ENCODE results near the gene S100A9. TPM values are rescaled to one million over a fixed set of nuclear protein-coding genes. Genes with fewer than 3 reads are reported as not detected.

S100A9 gene
- polyA plus RNA-seq, 3 donors: 20,498 to 43,602 (median 40,800) TPM

DNA sequence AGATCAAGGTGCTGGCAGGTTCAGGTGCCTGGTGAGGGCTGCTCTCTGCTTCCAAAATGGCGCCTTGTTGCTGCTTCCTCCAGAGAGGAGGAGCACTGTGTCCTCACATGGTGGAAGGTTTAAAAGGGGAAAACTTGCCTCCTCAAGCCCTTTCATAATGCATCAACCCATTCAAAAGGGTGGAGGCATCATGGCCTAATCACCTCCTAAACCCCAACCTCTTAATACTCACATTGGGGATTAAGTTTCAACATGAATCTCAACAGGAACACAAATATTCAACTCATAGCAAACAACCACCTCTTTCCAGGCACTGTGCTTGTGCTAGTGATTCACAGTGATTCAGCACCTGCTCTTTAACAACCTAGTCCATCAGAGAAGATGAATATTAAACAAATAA is 13.6 kb downstream of the S100A9 start:
- peaks cover 62% of the 10 kb centered on the region for H3K79me2 ChIP-seq (ENCODE audit: insufficient read depth, low read length)
- H3K9me3 Mint-ChIP-seq: peaks cover 0 to 6% (median 1%) of the 10 kb centered on the region in 7 donors
- H3K9me3 ChIP-seq (replicated peaks in 1 of 2; ENCODE audit: control insufficient read depth in 1 of 2, insufficient read depth in 1 of 2, low read length in 2 of 2): no peaks in the 10 kb centered on the region
- H3K4me2 ChIP-seq (replicated peaks; ENCODE audit: extremely low read depth, low read length, poor library complexity, severe bottlenecking): no peak overlapping the region
- H3K27ac ChIP-seq (ENCODE audit: low read depth in 1 of 2, low read length in 2 of 2): peak overlapping the region in 1 of 2 donors; percentile 68
- WGBS (ENCODE audit: insufficient coverage): no CpG with 5 or more reads among the region's 1 CpG
- H3K4me1 Mint-ChIP-seq: peaks cover 96% of the 10 kb centered on the region
- peaks cover 17 to 19% of the 10 kb centered on the region in 2 donors for H3K36me3 Mint-ChIP-seq
- no peaks in the 10 kb centered on the region for H3K27me3 ChIP-seq (ENCODE audit: control insufficient read depth in 2 of 2, insufficient read depth in 2 of 2, low read length in 2 of 2)
- no peak overlapping the region for H2AFZ ChIP-seq (ENCODE audit: insufficient read depth, low read depth, low read length, poor library complexity, severe bottlenecking)
- intact Hi-C loops (cut with micrococcal nuclease): no loop called here
- TF ChIP-seq CTCF (IDR thresholded peaks at IDR 0.05): no peak
- H4K20me1 ChIP-seq (ENCODE audit: insufficient read depth, low read length): no peaks in the 10 kb centered on the region
- H3K4me3 Mint-ChIP-seq: no peak overlapping the region
- peak overlapping the region in 1 of 3 experiments; percentile 0 for H3K4me3 ChIP-seq (replicated peaks in 1 of 3; ENCODE audit: low read depth in 2 of 3, low read length in 3 of 3)
- H3K9ac ChIP-seq (ENCODE audit: insufficient read depth, low read length, poor library complexity, severe bottlenecking): no peak overlapping the region
- no peak for DNase-seq
- no peaks in the 10 kb centered on the region for H3K36me3 ChIP-seq (replicated peaks in 1 of 2; ENCODE audit: control insufficient read depth in 1 of 2, insufficient read depth in 2 of 2, low read length in 2 of 2)
- no peaks in the 10 kb centered on the region for H3K27me3 Mint-ChIP-seq (ENCODE audit: low read depth in 3 of 3)
- peaks cover 98 to 100% of the 10 kb centered on the region in 2 donors for H3K4me1 ChIP-seq (ENCODE audit: control insufficient read depth in 1 of 2, insufficient read depth in 2 of 2, low read length in 2 of 2)
- H3K27ac Mint-ChIP-seq: peak overlapping the region in 4 of 7 donors; percentile 31 to 68 (median 56)

DNA sequence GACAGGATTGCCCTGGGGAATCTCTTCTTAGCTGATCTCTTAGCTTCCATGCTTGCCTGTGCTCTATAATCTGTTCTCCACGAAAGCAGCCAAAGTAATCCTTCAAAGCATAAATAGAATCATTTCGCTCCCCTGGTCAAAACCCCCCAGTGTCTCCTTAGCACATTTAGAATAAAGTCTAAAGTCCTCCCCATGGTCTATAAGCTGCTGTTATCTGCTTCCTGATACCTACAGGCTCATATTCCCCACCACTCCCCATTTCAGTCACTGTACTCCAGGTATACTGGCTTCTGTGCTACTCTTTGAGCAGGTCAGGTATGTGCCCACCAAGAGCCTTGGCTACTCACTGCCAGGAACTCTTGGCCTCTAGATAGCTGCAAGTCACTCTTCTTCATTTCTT is 14.9 kb downstream of the S100A9 start:
- peaks cover 67% of the 10 kb centered on the region for H3K79me2 ChIP-seq (ENCODE audit: insufficient read depth, low read length)
- H3K27me3 Mint-ChIP-seq (ENCODE audit: low read depth in 3 of 3): no peaks in the 10 kb centered on the region
- H3K4me1 Mint-ChIP-seq: peaks cover 96% of the 10 kb centered on the region
- peaks cover 17 to 19% of the 10 kb centered on the region in 2 donors for H3K36me3 Mint-ChIP-seq
- H4K20me1 ChIP-seq (ENCODE audit: insufficient read depth, low read length): no peaks in the 10 kb centered on the region
- H3K4me3 Mint-ChIP-seq: peak overlapping the region in 1 of 2 donors; percentile 28
- no peak for DNase-seq
- no peak for TF ChIP-seq CTCF (IDR thresholded peaks at IDR 0.05)
- intact Hi-C loops (cut with micrococcal nuclease): no loop called here
- H3K9me3 Mint-ChIP-seq: peaks cover 0 to 6% (median 1%) of the 10 kb centered on the region in 7 donors
- H3K36me3 ChIP-seq (replicated peaks in 1 of 2; ENCODE audit: control insufficient read depth in 1 of 2, insufficient read depth in 2 of 2, low read length in 2 of 2): no peaks in the 10 kb centered on the region
- H3K9me3 ChIP-seq (replicated peaks in 1 of 2; ENCODE audit: control insufficient read depth in 1 of 2, insufficient read depth in 1 of 2, low read length in 2 of 2): no peaks in the 10 kb centered on the region
- H3K27ac ChIP-seq (ENCODE audit: low read depth in 1 of 2, low read length in 2 of 2): peak overlapping the region in 1 of 2 donors; percentile 66
- H3K4me1 ChIP-seq (ENCODE audit: control insufficient read depth in 1 of 2, insufficient read depth in 2 of 2, low read length in 2 of 2): peaks cover 98 to 100% of the 10 kb centered on the region in 2 donors
- peak overlapping the region in 5 of 7 donors; percentile 55 to 79 (median 75) for H3K27ac Mint-ChIP-seq
- peak overlapping the region in 1 of 3 experiments; percentile 15 for H3K4me3 ChIP-seq (replicated peaks in 1 of 3; ENCODE audit: low read depth in 2 of 3, low read length in 3 of 3)
- H3K9ac ChIP-seq (ENCODE audit: insufficient read depth, low read length, poor library complexity, severe bottlenecking): no peak overlapping the region
- WGBS (ENCODE audit: insufficient coverage): 100% methylated on average over 2 of the region's 2 CpGs
- no peak overlapping the region for H2AFZ ChIP-seq (ENCODE audit: insufficient read depth, low read depth, low read length, poor library complexity, severe bottlenecking)
- no peaks in the 10 kb centered on the region for H3K27me3 ChIP-seq (ENCODE audit: control insufficient read depth in 2 of 2, insufficient read depth in 2 of 2, low read length in 2 of 2)
- no peak overlapping the region for H3K4me2 ChIP-seq (replicated peaks; ENCODE audit: extremely low read depth, low read length, poor library complexity, severe bottlenecking)
